K562 (cell line): ENCODE results near the gene RTN4.

Experiments used
- CBX3 ChIP-seq, 2 experiments: IDR thresholded peaks; 1 replicate in 1 of 2; 2 replicates in 1 of 2; pipeline ENCODE4 v1.6.1; 2012; ENCODE audit warnings: inconsistent platforms in 2 of 2, low read length in 2 of 2, borderline replicate concordance in 1 of 2, control low read depth in 1 of 2
- ELF2 ChIP-seq: fragments of 250-450 bp; sonication (Bioruptor Pico); IDR thresholded peaks from 2 replicates; pipeline ENCODE4 v1.5.0; 2021; ENCODE audit warnings: mild to moderate bottlenecking
- MED1 ChIP-seq: sonication (generic); formaldehyde crosslinking; IDR thresholded peaks from 2 replicates; pipeline ENCODE4 v1.8.1; 2023; ENCODE audit warnings: missing genetic modification reagents, borderline replicate concordance
- TF ChIP-seq, protein P1 (sequence below): IDR thresholded peaks from 2 replicates; pipeline ENCODE4 v1.6.1; 2011; ENCODE audit warnings: borderline replicate concordance, low read depth, mild to moderate bottlenecking, moderate library complexity, low read length; ENCODE audit not compliant: insufficient read depth, poor library complexity, severe bottlenecking
- TF ChIP-seq, protein P2 (sequence below), 3 experiments: IDR thresholded peaks in 2 of 3; conservative IDR thresholded peaks in 1 of 3; 2 replicates each; pipeline ENCODE4 v1.5.1; 2011 to 2012; ENCODE audit warnings: low read length in 3 of 3, mild to moderate bottlenecking in 3 of 3, control low read depth in 2 of 3, improper control_type of control experiment in 1 of 3, inconsistent platforms in 1 of 3, low read depth in 1 of 3, mixed read lengths in 1 of 3, moderate library complexity in 1 of 3; ENCODE audit not compliant: insufficient read depth in 2 of 3
- TF ChIP-seq, protein P3 (sequence below): fragments of 450-650 bp; IDR thresholded peaks from 2 replicates; pipeline ENCODE4 v1.6.1; 2018; ENCODE audit warnings: mild to moderate bottlenecking, low read depth; ENCODE audit not compliant: partially characterized antibody

DNA sequence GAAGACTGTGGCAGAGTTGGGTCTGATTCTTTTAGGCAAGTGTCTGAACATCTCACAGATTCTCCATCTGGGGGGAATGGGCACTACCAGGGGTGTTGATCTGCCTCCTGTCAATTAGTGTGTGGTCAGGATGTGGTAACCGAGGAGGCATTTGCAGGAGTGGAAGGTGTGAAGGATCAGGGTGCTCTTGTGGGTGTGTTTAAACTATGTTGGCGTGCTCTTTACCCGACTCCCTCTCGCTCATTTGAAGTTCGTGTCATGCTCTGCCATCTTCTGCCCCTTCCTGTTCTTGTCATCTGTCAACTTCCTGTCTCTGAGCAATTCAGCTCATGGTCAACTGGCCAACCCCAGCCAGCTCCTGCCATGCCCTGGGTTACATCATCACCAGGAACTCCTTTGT lies 107.9 kb downstream of the RTN4 start:
- TF ChIP-seq ELF2 (CRISPR knock-in tag) (no peak), CBX3 (IDR thresholded peaks at IDR 0.05; ENCODE audit: borderline replicate concordance in 1 of 2, low read length in 2 of 2) (no peak), MED1 (CRISPR knock-in tag) (no peak)
- TF ChIP-seq, protein P1, sequence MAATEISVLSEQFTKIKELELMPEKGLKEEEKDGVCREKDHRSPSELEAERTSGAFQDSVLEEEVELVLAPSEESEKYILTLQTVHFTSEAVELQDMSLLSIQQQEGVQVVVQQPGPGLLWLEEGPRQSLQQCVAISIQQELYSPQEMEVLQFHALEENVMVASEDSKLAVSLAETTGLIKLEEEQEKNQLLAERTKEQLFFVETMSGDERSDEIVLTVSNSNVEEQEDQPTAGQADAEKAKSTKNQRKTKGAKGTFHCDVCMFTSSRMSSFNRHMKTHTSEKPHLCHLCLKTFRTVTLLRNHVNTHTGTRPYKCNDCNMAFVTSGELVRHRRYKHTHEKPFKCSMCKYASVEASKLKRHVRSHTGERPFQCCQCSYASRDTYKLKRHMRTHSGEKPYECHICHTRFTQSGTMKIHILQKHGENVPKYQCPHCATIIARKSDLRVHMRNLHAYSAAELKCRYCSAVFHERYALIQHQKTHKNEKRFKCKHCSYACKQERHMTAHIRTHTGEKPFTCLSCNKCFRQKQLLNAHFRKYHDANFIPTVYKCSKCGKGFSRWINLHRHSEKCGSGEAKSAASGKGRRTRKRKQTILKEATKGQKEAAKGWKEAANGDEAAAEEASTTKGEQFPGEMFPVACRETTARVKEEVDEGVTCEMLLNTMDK = no peak
- TF ChIP-seq, protein P2, sequence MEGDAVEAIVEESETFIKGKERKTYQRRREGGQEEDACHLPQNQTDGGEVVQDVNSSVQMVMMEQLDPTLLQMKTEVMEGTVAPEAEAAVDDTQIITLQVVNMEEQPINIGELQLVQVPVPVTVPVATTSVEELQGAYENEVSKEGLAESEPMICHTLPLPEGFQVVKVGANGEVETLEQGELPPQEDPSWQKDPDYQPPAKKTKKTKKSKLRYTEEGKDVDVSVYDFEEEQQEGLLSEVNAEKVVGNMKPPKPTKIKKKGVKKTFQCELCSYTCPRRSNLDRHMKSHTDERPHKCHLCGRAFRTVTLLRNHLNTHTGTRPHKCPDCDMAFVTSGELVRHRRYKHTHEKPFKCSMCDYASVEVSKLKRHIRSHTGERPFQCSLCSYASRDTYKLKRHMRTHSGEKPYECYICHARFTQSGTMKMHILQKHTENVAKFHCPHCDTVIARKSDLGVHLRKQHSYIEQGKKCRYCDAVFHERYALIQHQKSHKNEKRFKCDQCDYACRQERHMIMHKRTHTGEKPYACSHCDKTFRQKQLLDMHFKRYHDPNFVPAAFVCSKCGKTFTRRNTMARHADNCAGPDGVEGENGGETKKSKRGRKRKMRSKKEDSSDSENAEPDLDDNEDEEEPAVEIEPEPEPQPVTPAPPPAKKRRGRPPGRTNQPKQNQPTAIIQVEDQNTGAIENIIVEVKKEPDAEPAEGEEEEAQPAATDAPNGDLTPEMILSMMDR (IDR thresholded peaks at IDR 0.05 in 2 of 3, conservative IDR thresholded peaks at IDR 0.05 in 1 of 3; ENCODE audit: insufficient read depth in 2 of 3, low read depth in 1 of 3, low read length in 3 of 3) = no peak
- TF ChIP-seq, protein P3, sequence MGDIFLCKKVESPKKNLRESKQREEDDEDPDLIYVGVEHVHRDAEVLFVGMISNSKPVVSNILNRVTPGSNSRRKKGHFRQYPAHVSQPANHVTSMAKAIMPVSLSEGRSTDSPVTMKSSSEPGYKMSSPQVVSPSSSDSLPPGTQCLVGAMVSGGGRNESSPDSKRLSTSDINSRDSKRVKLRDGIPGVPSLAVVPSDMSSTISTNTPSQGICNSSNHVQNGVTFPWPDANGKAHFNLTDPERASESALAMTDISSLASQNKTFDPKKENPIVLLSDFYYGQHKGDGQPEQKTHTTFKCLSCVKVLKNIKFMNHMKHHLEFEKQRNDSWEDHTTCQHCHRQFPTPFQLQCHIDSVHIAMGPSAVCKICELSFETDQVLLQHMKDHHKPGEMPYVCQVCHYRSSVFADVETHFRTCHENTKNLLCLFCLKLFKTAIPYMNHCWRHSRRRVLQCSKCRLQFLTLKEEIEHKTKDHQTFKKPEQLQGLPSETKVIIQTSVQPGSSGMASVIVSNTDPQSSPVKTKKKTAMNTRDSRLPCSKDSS = no peak
